ENCODE results near the gene SRSF3. TPM values are rescaled to one million over a fixed set of nuclear protein-coding genes. Genes with fewer than 3 reads are reported as not detected.

The SRSF3 gene
- total and polyA plus RNA-seq, 9 of the 15 experiments (the other 6 are each of a cell fraction or from before 2014, with no cell fraction given), result 337 to 1,200 (median 518) TPM

GRCh38 chr6:36623547-36624459 lies 29.6 kb downstream of the SRSF3 start (continued):
- no peak for TF ChIP-seq CHD7 (IDR thresholded peaks at IDR 0.05; ENCODE audit: low read depth, low read length)
- peak; percentile 95 to 97 (median 97) for TF ChIP-seq CTCF (IDR thresholded peaks at IDR 0.05 in 2 of 3, conservative IDR thresholded peaks at IDR 0.05 in 1 of 3; ENCODE audit: insufficient read depth in 2 of 3, low read depth in 1 of 3, low read length in 3 of 3)
- no peak for TF ChIP-seq ARID3B (CRISPR knock-in tag; IDR thresholded peaks at IDR 0.05; ENCODE audit: borderline replicate concordance)
- peak; percentile 95 for TF ChIP-seq NFIC (IDR thresholded peaks at IDR 0.05)
- no peak for TF ChIP-seq CBX1 (IDR thresholded peaks at IDR 0.05; ENCODE audit: low read depth)
- TF ChIP-seq ARID2 (IDR thresholded peaks at IDR 0.05), result peak; percentile 84; the same call in 1 of the 2 replicates
- TF ChIP-seq NFATC3 (IDR thresholded peaks at IDR 0.05), result no peak
- peak; percentile 43; a peak in 1 of 4 replicates for TF ChIP-seq TBL1XR1 (IDR thresholded peaks at IDR 0.05; ENCODE audit: low read length in 2 of 2)
- no peak for TF ChIP-seq MAFG (tag; conservative IDR thresholded peaks at IDR 0.05)
- no peak for TF ChIP-seq PREB (CRISPR knock-in tag; IDR thresholded peaks at IDR 0.05)
